GM12873 (cell line): ENCODE results near the gene TJAP1.

ENCODE experiments used
- TF ChIP-seq, protein P1 (sequence below): IDR thresholded peaks from 2 replicates; pipeline ENCODE4 v1.5.1; 2012; ENCODE audit warnings: low read depth, mild to moderate bottlenecking, moderate library complexity, low read length, control low read depth; ENCODE audit not compliant: insufficient read depth; ENCODE audit errors: missing control alignments

The TJAP1 gene

DNA sequence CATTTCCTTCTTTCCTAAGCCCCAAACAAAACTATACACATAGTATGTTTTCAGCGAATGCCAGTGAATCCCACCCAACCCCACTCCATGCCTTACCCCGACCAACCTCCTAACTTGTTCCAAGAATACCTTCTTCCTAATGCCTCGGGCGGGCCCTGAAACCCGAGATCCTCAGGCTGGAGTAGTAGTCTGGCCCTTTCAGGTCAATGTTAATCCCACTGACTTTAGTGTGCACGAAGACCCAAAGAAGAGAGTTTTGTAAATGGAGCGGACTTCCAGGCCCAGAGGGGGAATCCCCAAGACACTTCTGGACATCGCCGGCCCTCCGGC, 39.0 kb downstream of the TJAP1 start:
- TF ChIP-seq, protein P1, sequence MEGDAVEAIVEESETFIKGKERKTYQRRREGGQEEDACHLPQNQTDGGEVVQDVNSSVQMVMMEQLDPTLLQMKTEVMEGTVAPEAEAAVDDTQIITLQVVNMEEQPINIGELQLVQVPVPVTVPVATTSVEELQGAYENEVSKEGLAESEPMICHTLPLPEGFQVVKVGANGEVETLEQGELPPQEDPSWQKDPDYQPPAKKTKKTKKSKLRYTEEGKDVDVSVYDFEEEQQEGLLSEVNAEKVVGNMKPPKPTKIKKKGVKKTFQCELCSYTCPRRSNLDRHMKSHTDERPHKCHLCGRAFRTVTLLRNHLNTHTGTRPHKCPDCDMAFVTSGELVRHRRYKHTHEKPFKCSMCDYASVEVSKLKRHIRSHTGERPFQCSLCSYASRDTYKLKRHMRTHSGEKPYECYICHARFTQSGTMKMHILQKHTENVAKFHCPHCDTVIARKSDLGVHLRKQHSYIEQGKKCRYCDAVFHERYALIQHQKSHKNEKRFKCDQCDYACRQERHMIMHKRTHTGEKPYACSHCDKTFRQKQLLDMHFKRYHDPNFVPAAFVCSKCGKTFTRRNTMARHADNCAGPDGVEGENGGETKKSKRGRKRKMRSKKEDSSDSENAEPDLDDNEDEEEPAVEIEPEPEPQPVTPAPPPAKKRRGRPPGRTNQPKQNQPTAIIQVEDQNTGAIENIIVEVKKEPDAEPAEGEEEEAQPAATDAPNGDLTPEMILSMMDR = no peak

DNA sequence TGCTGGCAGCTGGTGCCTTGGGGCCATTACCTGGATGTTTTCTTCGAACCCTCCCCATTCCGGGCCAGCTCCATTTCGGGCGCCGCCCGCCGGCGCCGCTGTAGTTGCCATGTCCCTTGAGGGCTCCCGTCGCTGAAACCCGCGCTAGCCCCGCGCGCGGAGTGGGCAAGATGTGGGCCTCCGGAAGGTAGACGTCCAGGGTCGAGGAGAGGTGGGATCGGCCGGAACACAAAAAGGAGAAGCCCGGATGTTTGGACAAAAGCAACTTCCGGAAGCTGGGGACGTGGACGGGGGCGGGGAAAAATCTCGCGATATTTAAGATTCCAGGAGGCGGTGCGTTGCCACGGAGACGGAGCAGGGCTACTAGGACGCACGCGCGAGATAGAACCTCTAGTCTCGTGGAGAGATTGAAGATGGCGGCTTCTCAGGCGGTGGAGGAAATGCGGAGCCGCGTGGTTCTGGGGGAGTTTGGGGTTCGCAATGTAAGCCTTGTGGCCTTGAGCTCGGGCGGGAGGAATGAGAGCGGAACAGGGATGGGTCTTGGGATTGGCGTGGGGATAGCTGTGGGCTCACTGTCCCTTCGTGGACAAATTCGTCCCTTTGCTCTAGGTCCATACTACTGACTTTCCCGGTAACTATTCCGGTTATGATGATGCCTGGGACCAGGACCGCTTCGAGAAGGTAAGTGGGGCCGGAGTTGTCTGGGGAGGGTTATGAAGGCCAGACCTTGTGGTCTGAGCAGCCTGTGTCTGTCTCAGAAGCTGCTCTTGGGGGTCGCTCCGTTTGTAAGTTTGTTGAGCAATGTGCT, 39.5 kb downstream of the TJAP1 start, which contains the start of the genes POLR1C and YIPF3:
TSS of gene POLR1C (plus strand) at position 393 of the 808 bp plus-strand sequence. CDS start at position 414, 21 bp downstream.
TSS of gene YIPF3 (minus strand) at position 230 of the 808 bp plus-strand sequence. CDS start at position 111, 119 bp downstream.
- TF ChIP-seq, protein P1 = no peak

DNA sequence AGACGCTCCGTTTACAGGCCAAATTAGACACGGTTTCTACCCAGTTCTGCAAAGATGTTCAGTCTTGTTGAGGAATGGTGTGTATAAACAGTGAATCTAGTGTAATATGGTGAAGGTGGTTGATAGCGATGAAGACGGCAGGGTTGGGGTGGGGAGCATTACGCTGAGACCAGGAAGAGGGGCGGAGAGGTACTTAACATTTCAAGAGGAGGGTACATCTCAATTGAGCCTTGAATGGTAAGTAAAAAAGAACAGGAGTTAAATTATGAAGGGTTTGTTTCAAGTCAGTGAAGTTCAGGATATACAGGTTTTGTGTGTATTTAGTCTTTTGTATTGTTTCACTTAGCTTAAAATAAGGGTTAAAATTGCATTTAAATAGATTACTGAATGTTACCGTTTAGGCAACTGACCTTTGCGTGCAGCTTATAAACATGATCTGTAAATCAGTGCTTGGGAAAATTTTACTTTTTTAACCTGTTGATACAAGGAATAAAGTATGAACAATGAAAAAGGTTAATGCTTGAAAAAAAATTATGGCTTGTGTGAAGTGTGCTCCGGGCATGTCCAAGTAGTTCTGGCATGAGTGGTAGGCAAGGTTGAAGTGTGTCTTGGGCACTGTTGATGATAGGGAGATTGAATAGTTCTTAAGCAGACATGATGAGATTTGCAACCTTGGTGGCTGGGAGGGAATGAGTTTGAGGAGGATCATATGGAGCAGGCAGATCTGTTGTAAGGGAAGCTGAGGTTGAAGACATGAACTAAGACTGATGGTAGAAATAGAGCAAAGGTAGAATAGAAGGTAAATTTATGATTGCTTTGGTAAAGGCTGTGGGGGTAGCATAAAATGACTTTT, 40.4 kb downstream of the TJAP1 start:
- TF ChIP-seq, protein P1 = no peak

DNA sequence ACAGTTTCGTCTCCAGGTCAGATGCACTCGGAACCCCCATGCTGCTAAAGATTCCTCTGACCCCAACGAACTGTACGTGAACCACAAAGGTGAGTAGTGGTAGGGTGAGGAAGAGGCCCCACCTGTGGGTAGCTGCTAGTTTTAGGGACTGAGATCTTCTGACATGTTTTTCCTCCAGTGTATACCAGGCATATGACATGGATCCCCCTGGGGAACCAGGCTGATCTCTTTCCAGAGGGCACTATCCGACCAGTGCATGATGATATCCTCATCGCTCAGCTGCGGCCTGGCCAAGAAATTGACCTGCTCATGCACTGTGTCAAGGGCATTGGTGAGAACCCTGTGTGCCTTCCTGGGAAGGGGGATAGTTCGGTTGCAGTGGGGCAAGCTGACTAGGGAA, 42.7 kb downstream of the TJAP1 start:
- TF ChIP-seq, protein P1 = no peak

DNA sequence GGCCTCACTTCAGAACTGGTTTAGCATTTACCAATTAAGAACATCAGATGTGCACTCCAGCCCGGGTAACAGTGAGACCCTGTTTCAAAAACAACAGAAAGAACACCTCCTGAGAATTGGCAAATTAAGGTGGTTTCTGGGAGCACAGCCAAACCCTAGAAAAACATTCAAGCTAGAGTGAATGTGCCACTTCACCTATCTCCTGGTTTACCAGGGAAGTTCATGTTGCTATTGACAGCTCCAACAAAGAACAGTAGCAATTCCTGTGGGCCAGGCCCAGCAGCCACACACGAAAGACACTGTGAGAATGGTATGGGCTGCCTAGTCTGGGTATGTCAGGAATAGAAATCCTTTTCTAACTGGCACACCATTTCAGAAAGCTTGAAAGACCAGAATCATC, 44.5 kb downstream of the TJAP1 start:
- TF ChIP-seq, protein P1 = no peak

DNA sequence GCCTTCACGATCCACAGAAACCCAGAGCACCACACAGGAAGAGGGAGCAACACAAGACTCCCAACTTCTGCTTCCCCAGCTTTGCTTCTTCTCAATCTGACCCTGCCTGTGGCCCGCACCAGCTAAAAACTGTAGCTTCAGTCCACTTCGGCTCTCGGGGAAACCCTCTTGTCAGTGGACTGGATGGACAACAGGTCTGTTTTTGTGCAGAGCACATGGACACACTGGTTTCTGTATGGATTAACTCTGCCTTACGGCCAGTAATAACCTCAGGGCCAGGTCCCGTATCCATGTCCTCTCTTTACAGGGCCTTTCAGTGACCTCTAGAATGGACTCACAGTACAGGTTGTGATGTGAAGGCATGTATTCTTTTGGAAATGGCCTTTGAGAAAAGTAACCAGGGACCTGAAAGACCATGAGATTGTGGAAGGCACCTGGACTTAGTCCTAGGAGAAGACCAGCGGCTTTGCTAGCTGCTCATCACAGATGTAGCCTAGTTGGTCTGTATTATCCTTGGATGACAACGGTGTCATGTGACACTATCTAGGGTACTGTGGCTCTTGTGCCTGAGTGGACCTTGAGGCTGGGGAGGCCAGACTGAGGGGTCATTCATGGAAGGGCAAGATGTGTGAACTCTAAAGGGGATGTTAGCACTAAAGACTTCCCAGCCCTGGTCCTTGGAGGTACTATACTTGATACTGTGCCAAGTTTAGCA, 45.3 kb downstream of the TJAP1 start:
- TF ChIP-seq, protein P1 = no peak

DNA sequence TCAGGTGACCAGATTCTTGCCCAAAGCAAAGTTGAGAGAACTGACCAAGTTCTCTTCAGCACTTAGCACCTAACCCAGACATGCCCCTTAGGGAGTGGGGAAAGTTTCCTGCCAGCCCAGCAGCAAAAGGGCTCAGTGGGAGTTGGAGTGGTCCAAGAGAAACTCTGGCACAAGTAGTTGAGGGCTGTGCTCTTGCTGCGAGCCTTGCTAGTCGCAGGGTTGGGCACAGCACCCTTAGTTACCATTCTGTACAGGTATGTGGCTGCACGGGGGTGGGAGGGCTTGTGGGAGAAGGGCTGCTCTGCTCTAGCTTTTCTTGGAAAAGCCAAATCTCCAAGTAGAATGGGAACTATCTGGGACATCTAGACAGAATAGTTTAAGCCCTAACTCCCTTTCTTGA, 45.9 kb downstream of the TJAP1 start:
- TF ChIP-seq, protein P1 = no peak
